B cell (primary cell): ENCODE data around the gene ARL17B.
"Not testable (repeated sequence)": the region's sequence is repeated elsewhere in the genome, so short reads cannot be mapped to it uniquely, and the experiment has no call there.

Source experiments
- CTCF ChIP-seq: fragments of 200-600 bp; IDR thresholded peaks from one replicate; pipeline ENCODE4 v1.8.0; 2022; ENCODE audit warnings: antibody characterized with exemption, mild to moderate bottlenecking
- EZH2 ChIP-seq: IDR thresholded peaks from 2 replicates; pipeline ENCODE4 v1.6.1; 2012; ENCODE audit warnings: borderline replicate concordance, low read depth, mild to moderate bottlenecking, moderate library complexity, low read length; ENCODE audit not compliant: insufficient read depth, poor library complexity, severe bottlenecking

GRCh38 chr17:46244949-46245768 lies 116.4 kb downstream of the ARL17B start:
- TF ChIP-seq CTCF, EZH2: not testable (repeated sequence)
